HEK293T (cell line): ENCODE measurements around the gene VANGL2.

Source experiments
- BHLHE40 ChIP-seq: fragments of 450-650 bp; IDR thresholded peaks from 2 replicates; pipeline ENCODE4 v1.6.1; 2016; ENCODE audit warnings: mild to moderate bottlenecking, moderate library complexity, borderline replicate concordance
- FOXK2 ChIP-seq: fragments of 450-650 bp; IDR thresholded peaks from 2 replicates; pipeline ENCODE4 v1.6.1; 2016; ENCODE audit warnings: mild to moderate bottlenecking
- FOXM1 ChIP-seq: fragments of 450-650 bp; IDR thresholded peaks from 2 replicates; pipeline ENCODE4 v1.6.1; 2017; ENCODE audit warnings: mild to moderate bottlenecking, borderline replicate concordance
- HDGF ChIP-seq: fragments of 450-650 bp; IDR thresholded peaks from 2 replicates; pipeline ENCODE4 v1.6.1; 2017; ENCODE audit warnings: antibody characterized with exemption, borderline replicate concordance
- L3MBTL2 ChIP-seq: fragments of 450-650 bp; conservative IDR thresholded peaks from 2 replicates; pipeline ENCODE4 v1.6.1; 2016; ENCODE audit warnings: mild to moderate bottlenecking
- NFRKB ChIP-seq: fragments of 450-650 bp; IDR thresholded peaks from 2 replicates; pipeline ENCODE4 v1.6.1; 2016; ENCODE audit warnings: mild to moderate bottlenecking, moderate library complexity
- SP1 ChIP-seq: fragments of 450-650 bp; IDR thresholded peaks from 2 replicates; pipeline ENCODE4 v1.6.1; 2017
- SUZ12 ChIP-seq: fragments of 450-650 bp; IDR thresholded peaks from 2 replicates; pipeline ENCODE4 v1.6.1; 2016; ENCODE audit warnings: mild to moderate bottlenecking
- TARDBP ChIP-seq: fragments of 450-650 bp; IDR thresholded peaks from 2 replicates; pipeline ENCODE4 v1.6.1; 2016
- ZNF384 ChIP-seq: fragments of 450-650 bp; IDR thresholded peaks from 2 replicates; pipeline ENCODE4 v1.6.1; 2016
- TF ChIP-seq, protein P1 (sequence below): fragments of 450-650 bp; IDR thresholded peaks from 2 replicates; pipeline ENCODE4 v1.6.1; 2016

GRCh38 chr1:160471253-160471652 lies 70.9 kb downstream of the VANGL2 start:
- TF ChIP-seq SUZ12 (no peak), BHLHE40 (no peak), HDGF (no peak), TARDBP (no peak), FOXM1 (no peak), SP1 (no peak), FOXK2 (no peak), NFRKB (no peak), L3MBTL2 (no peak), ZNF384 (no peak)
- TF ChIP-seq, protein P1, sequence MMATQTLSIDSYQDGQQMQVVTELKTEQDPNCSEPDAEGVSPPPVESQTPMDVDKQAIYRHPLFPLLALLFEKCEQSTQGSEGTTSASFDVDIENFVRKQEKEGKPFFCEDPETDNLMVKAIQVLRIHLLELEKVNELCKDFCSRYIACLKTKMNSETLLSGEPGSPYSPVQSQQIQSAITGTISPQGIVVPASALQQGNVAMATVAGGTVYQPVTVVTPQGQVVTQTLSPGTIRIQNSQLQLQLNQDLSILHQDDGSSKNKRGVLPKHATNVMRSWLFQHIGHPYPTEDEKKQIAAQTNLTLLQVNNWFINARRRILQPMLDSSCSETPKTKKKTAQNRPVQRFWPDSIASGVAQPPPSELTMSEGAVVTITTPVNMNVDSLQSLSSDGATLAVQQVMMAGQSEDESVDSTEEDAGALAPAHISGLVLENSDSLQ, result no peak
